ENCODE measurements around the gene NHS. TPM values are rescaled to one million over a fixed set of nuclear protein-coding genes. Genes with fewer than 3 reads are reported as not detected.

NHS gene
- total RNA-seq, 1 donor from 2014 or later = 8.6 TPM

- no peaks in the 10 kb centered on the region for H3K36me3 ChIP-seq (ENCODE audit: control insufficient read depth, insufficient read depth, low read length)
- no peaks in the 10 kb centered on the region for H3K27me3 ChIP-seq (ENCODE audit: control insufficient read depth, insufficient read depth, low read length)
- no peak overlapping the region for H3K4me3 ChIP-seq (ENCODE audit: low read depth, low read length)
- DNase-seq (ENCODE audit: low read depth) = no peak
- TF ChIP-seq CTCF (IDR thresholded peaks at IDR 0.05; ENCODE audit: insufficient read depth, low read length, poor library complexity, severe bottlenecking) = no peak
These were observed 404.0 kb downstream of the NHS start for GRCh38 chrX:17778997-17779396.

- Histone ChIP-seq H3K27me3 (ENCODE audit: control insufficient read depth, insufficient read depth, low read length) (no peaks in the 10 kb centered on the region), H3K36me3 (ENCODE audit: control insufficient read depth, insufficient read depth, low read length) (no peaks in the 10 kb centered on the region), H3K4me3 (ENCODE audit: low read depth, low read length) (no peak overlapping the region)
- DNase-seq (ENCODE audit: low read depth) = no peak
- TF ChIP-seq CTCF (IDR thresholded peaks at IDR 0.05; ENCODE audit: insufficient read depth, low read length, poor library complexity, severe bottlenecking) = no peak
These were observed 404.4 kb downstream of the NHS start for GRCh38 chrX:17779434-17779833.

Measured in kidney epithelial cell (primary cell).